NCI-H2107 treated with DMSO at 0.1 percent for 48 hours (cell line): ENCODE measurements around the gene PCNX4.

ENCODE experiments used
- DNase-seq: peaks from one replicate; lab custom pipeline; 2025; ENCODE audit not compliant: unreplicated experiment; lab: John Stamatoyannopoulos, UW

The PCNX4 gene

DNA sequence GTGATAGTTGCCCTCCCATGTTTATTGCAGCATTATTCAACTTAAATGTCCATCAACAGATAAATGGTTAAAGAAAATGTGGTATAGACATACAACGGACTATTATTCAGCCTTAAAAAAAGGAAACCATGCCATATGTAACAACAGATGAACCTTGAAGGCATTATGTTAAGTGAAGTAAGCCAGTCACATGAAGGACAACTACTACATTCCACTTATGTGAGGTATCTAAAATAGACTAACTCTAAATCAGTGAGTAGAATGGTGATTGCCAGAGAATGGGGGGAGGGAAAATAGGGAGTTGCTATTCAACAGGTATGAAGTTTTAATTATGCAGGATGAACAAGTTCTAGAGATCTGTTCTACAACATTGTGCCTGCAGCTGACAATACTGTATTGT, 10.1 kb downstream of the PCNX4 start:
- DNase-seq = no peak

DNA sequence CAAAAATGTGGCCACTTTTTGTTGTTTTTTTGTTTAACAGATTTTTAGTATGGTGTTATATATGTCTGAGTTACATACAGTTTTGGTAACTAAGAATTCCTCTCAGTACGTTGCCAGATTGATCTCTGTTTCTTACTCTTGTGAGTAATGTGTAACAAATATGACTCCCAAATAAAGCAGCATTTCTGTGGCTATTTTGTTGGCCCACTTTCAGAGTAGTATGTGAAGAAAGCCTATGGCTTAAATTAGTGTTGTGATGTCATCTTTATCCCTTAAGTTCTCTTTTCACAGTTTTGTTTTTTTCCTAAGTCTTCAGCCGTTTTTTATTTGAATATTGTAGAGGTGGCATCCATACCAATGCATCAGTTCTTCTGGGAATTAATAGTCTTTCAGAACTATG, 10.7 kb downstream of the PCNX4 start:
- DNase-seq = no peak

DNA sequence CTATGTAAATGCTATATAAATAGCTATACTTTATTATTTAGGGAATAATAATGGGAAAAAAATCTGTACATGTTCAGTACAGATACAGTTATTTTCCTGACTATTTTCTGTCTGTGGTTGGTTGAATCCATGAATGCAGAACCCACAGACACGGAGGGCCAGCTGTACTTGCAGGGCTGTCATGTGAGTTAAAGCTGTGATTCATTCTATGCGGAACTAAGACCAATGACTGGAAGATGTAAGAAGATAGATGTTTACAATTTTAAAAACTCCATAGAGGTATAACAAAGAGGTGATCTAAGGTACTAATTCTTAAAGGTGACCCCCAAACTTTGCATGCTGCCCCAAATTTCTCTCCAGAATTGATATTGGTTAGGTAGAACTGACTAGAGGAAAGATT, 14.6 kb downstream of the PCNX4 start:
- no peak for DNase-seq

DNA sequence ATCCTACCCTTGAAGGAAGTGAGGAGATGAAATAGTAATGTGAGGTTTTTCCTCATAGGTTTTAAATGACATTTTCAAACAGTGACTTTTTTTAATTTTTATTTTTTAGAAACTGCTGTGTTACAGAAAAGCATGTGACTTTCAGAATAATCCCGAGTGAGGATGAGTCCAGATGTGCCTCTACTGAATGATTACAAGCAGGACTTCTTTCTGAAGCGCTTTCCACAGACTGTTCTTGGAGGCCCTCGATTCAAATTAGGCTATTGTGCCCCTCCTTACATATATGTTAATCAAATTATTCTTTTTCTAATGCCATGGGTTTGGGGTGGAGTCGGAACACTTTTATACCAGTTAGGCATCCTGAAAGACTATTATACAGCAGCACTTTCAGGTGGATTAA, 15.8 kb downstream of the PCNX4 start:
- DNase-seq = no peak

DNA sequence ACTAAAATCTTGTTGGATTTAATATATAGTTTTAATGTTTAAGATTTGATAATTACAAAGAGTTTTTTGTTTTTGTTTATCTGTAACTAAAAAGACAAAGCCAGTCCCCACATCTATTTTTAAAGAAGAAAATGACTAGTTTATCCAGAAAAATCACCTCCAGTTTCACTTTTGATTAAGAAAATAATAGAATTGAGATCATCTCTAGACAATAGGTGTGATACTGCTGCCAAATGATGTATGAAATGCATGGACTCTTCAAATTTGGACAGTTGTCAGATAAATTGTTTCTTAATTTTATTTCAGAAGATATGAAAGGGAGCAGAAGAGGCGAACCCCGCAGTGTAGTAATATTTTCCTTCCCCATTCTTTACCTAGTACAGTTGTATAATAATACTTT, 20.0 kb downstream of the PCNX4 start:
- no peak for DNase-seq

DNA sequence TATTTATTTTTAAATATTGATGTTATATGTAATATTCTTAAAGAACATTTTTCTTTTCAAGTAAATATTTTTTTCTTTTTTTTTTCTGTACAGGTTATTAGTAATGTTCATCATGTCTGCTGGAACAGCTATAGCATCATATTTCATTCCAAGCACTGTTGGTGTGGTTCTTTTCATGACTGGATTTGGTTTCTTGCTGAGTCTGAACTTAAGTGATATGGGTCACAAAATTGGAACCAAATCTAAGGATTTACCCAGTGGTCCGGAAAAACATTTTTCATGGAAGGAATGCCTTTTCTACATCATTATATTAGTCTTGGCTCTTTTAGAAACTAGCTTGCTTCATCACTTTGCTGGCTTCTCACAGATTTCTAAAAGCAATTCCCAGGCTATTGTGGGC, 23.2 kb downstream of the PCNX4 start:
- peak; percentile 13 for DNase-seq

DNA sequence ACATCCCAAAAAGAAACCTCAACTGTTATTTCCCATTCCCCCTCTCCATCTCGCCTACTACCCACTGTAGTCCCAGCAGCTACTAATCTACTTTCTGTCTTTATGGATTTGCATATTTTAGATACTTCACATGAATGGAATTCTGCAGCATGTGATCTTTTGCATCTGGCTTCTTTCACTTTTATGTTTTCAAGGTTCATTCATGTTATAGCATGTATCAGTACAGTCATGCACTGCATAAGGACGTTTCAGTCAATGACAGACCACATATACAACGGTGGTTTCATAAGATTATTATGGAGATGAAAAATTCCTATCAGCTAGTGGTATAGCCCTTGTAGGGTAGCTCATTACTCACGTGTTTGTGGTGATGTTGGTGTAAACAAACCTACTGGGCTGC, 24.5 kb downstream of the PCNX4 start:
- no peak for DNase-seq

DNA sequence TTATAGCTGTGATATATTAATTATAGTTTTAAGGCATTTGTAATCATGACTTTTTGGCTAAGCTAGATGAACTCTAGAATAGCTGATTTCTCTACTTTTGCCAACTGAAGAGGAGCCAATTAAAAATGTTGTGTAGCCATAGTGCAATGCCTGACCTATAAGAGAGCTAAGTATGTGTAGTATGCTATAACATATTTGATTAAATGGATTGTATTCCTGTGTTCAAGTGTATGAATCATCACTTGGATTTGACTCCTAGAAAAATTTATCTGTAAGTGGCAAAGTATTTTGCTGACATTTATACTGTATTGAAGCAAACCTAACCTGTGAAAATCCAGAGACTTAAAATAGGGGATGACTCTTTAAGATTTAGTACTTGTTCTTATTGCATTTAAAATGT, 34.2 kb downstream of the PCNX4 start:
- DNase-seq = no peak

DNA sequence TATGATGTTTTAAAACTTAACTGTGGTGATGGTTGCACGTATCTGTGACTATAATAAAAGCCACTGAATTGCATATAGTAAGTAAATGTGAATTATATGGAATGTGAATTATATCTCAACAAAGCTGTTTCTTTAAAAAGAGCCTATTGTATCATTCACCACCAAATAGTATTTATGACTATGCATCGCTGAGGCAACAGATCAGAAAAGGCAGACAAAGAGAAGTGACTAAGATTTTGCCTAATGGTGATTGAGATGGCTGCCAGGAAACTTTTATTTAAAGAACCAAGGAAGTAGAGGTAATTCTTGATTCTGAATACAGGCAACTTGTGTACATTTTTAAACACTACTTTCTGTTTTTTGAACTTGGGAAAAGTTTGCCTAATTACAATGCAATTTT, 41.8 kb downstream of the PCNX4 start:
- no peak for DNase-seq

DNA sequence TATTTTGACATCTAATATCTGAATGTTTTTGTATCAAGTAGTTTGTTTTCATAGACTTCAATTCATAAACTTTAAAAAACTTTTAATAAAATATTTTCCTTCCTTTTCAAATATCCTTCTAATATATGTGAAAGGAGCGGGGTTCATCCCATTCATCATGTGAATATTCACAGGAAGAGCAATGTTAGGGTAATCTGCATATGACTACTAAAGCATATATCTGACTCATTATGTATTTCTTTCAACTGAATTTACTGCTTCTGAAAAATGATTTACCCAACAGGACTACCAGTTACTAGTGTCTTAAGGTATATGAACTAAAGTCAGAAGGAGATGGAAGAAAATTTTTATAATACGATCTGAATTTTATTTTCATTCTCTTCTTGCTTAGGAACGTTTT, 43.0 kb downstream of the PCNX4 start:
- no peak for DNase-seq

DNA sequence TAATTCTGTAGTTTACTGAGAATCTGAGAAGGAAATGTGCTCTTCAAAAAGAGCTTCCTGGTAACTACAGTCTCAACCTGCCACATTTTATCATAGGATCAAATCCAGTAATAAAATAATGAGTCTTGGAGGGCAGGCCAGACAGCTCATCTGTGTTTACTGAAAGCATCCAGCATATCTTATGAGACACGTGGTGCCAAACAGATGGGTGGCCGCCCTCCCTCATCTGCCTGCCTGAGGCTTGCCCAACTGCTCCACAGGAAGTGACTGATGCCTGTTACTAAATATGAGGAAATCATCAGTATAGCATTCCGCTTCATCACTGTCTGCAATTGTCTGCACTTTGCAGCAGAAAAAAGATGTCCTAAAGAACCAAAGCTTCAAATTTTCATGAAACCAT, 60.0 kb downstream of the PCNX4 start:
- no peak for DNase-seq

DNA sequence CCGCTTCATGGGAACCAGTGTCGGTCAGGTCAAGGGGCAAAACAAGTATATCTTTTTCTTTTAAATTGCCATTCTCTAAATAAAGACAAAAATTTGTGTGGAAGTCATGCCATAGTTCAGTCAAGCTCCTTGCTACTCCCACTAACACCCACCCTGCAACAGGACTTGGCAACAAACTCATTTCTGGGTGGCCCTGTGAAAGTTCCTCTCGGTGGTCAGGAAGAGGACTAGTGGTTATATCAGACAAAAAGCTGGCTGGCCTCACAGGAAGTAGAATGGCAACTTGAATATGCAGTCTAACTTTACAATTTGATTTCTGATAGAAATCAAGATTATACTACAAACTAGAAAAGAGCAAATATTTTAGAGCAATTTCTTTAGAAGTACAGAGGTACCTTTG, 62.3 kb downstream of the PCNX4 start:
- DNase-seq = no peak

DNA sequence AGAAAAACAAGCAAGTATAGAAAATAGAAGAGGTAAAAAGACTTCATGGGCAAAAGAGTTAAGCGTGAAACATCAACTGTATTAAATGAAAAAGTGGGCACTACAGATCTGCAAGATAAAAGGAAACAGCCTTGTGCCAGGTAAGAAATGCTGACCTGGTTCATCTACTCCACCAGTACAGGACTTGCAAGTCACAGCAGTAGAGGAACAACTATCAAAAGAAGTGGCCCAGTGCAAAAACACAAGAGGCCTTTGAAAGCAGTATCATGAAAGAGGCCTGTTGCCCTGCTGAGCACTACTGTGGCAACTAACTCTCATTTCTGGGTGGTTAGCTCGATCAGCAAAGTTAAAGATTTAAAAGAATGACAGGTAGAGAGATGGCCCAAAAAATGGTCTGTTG, 62.9 kb downstream of the PCNX4 start:
- no peak for DNase-seq

DNA sequence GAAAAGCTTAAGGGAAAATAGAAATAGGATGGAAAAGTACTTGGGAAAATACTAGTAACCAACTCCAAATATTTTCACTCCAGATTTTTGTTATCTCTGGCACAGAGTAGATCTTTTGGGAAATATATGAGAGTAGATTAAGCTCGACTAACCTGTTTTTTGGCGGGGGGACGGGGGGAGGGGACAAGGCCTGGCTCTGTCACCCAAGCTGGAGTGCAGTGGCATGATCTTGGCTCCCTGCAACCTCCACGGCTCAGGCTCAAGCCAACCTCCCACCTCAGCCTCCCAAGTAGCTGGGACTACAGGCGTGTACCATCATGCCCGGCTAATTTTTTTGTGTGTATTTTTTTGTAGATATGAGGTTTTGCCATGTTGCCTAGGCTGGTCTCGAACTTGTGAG, 68.7 kb downstream of the PCNX4 start:
- no peak for DNase-seq

DNA sequence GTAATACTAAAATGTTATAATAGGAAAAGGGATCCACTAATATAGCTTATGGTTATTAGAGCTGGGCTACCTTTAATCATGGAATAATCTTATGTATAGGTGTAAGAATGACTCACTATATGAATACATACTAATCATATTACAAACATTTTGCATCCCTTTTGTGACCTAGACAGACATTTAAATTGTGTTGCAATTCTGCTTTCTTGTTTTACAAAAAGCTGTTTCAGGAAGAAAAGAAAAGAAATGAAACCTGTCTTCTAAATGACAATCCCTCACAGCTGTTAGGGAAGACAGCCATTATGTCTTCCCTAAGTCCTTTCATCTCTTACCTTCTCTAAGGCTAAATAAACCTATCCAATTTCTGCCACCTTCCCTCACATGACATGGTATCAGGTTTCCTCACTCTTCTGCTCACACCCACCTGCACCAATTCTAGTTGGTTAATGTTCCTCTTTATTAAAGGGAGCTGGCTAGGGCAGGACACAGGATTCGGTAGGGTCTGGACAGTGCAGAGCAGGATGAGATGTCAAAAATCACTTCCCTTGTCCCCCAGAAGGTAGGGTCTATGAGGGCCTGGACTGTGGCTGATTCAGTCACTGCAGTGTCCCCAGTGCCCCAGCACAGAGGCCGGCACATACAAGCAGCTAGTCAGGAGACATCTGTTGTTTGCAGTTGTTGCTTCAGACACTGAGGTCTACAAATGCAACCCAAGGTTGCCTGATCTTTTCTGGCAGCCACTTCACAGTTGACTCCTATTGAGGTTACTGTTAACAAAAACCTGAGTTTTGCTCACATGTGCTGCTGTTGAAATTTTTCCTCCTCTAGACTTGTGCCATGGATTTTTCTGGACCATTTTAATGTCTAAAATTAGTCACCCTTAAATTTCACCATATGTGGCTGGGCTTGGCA, 69.7 kb downstream of the PCNX4 start:
- DNase-seq = peak; percentile 99

DNA sequence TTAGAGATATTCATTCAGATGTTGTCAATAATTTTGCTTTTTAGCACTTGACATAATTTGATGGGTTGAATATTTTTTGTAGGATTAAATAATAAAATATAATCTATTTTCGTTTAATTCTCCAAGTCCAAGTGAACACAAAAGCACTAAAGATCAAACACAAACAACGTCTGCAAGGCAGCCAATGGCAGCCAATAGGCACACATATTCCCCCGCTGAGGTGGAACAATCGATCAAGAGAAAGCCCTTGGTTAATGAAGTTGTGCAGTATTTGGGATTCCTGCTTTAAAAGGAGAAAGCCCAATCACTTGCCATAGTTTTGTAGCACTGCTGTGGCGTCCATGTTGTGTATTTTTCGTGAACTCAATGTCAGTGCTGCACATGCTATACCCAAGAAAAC, 72.0 kb downstream of the PCNX4 start:
- DNase-seq = peak; percentile 68

DNA sequence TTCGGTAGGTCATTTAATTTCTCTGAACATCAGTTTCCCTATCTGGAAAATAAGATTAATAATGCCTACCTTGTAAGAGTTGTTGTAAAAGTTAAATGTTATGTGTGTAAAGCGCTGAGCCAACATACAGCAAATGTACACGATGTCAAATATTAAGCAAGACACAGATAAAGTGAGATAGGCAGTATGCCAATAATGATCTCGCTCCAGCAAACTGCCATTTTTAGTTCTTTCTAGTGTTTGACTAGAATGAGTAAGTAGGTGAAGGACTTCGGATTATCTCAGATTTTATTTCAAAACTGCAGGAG, 72.6 kb downstream of the PCNX4 start:
- DNase-seq = no peak

DNA sequence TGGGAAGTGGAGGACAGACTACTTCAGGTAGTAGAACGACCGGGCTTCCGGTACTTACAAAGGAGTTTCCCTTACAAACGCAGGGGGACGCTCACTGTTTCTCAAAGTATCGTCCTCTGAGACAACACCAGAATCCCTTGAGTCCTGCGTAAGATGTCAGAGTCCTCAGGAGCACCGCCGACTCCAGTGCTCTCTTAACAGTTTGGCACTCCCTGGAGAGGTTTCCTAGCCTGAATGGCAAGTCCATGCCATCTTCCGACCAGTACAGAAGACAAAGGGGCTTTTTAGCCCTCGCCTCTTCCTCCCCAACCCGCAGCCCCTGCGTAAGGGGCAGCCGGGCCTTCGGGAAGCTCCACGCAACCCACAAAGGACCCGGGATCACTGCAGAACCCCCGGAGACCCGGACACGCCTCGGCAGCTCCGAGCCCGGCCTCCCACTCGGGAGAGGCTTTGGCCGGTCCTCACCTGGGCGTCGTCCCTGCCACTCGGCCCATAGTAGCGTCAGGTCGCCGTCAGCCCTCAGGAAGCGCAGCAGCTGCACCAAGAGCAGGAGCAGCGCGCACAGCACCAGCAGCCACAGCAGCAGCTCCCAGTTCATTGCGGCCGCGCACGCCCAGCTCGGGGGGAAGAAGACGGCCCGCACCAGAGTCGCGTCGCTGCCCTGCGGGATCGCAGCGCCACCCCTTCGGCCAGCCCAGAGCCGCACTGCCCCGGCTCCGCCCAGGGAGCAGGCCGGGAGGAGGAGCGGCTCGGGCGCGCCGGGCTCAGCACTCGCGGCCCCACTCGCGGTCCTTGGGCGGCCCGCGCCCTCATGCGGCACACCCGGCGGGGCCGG, 73.2 kb downstream of the PCNX4 start, which contains the start of gene DHRS7:
TSS of gene DHRS7 (minus strand) at position 687 of the 835 bp plus-strand sequence. CDS start at position 598, 89 bp downstream.
- DNase-seq = peak; percentile 89

DNA sequence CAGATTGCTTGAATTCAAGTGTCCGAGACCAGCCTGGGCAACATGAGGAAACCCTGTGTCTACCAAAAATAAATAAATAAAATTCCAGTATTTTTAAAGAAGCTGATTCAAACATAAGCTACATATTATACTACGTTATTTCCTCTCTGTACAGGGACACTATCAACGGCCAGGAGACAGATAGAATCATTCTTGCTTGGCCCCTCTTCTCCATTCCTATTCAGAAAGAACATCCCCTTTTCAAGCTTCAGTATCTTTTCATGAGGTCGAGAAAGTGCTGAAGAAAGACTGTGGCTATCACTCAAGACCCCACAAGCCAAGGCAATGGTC, 73.8 kb downstream of the PCNX4 start:
- DNase-seq = no peak

DNA sequence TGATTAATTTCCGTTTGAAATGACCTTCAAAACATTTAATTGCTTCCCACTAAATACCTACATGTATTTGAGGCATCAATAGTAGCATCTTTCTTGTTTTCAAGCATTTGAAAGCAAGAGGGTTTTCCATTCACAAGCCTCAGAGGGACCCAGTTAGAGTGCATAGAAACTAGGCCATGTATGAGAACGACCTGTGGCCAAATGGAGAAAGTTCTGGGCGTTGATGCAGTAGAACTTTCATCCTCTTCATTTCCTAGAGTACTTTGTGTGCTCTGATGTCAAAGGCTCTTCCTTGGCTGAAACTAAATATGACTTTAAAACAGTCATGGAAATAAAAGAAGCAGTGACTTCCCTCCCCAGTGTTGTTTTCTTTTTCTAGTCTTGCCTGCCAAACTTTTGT, 74.4 kb downstream of the PCNX4 start:
- DNase-seq = no peak

DNA sequence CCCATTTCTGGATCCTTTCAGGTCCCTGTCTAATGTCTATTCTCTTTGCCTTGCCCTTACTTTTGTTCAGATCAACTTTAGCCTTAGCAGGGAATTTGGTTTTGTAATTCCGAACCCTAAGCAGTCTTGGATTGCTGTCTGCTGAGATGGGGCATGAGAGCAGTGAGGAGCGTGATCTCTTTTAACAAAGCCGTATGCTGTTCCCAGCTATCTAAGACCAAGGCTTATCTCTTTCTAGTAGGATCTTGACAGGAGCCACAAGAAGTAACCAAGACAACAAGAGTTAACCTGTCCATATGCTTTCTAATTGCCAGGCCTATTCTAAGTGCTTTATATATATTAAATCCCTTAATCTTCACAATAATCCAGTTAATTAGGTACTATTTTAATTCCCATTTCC, 78.0 kb downstream of the PCNX4 start:
- no peak for DNase-seq

DNA sequence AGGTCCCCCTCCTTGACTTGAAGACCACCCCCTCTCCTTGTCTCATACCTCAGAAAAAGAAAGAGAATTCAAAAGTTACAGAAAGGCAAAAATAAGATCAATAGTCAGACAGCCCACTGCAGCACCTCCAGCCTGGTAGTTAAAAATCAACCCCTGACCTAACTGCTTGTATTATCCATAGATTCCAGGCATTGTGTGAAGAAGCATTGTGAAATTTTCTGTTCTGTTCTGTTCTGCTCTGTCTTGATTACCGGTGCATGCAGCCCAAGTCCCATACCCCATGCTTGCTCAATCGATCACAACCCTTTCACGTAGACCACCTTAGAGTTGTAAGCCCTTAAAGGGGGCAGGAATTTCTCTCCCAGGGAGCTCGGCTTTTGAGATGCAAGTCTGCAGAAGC, 79.2 kb downstream of the PCNX4 start:
- DNase-seq = no peak
